ENCODE results near the gene GXYLT2.

DNA sequence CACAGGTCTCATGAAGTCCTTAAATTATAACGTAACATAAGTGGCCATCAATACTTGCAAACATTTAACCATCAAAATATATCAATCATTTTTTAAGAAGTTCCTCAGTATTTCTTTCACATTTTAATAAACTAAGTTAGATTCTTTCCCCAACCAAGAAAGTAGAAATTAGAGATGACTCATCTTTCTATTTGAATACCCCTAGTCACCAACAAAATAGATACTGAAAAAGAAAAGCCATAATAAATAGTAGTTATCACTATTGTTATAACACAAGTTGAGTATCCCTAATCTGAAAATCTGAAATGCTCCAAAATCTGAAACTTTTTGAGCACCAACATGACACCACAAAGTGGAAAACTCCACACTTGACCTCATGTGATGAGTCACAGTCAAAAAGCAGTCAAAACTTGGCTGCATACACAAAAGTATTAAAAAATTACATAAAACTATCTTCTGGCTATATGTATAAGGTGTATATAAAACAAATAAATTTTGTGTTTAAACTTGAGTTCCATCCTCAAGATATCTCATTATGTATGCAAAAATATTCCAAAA, 43.3 kb upstream of the GXYLT2 start:
- TF ChIP-seq, protein P1, sequence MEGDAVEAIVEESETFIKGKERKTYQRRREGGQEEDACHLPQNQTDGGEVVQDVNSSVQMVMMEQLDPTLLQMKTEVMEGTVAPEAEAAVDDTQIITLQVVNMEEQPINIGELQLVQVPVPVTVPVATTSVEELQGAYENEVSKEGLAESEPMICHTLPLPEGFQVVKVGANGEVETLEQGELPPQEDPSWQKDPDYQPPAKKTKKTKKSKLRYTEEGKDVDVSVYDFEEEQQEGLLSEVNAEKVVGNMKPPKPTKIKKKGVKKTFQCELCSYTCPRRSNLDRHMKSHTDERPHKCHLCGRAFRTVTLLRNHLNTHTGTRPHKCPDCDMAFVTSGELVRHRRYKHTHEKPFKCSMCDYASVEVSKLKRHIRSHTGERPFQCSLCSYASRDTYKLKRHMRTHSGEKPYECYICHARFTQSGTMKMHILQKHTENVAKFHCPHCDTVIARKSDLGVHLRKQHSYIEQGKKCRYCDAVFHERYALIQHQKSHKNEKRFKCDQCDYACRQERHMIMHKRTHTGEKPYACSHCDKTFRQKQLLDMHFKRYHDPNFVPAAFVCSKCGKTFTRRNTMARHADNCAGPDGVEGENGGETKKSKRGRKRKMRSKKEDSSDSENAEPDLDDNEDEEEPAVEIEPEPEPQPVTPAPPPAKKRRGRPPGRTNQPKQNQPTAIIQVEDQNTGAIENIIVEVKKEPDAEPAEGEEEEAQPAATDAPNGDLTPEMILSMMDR (IDR thresholded peaks at IDR 0.05) = no peak
- TF ChIP-seq POLR2A (IDR thresholded peaks at IDR 0.05) (no peak), POLR2AphosphoS5 (IDR thresholded peaks at IDR 0.05) (no peak)
